GM19328 (cell line): Measurements from ENCODE around the gene TCEA3.

Experiments used
- ATAC-seq: cut with Tn5 transposase; IDR thresholded peaks from one replicate; pipeline ENCODE4 v1.9.1; 2021; ENCODE audit warnings: mild to moderate bottlenecking, moderate library complexity; ENCODE audit not compliant: unreplicated experiment

Gene TCEA3

GRCh38 chr1:23341931-23342692 is 82.4 kb downstream of the TCEA3 start:
- no peak for ATAC-seq

- no peak for ATAC-seq
Measured at GRCh38 chr1:23339632-23340031, 84.9 kb downstream of the TCEA3 start.

DNA sequence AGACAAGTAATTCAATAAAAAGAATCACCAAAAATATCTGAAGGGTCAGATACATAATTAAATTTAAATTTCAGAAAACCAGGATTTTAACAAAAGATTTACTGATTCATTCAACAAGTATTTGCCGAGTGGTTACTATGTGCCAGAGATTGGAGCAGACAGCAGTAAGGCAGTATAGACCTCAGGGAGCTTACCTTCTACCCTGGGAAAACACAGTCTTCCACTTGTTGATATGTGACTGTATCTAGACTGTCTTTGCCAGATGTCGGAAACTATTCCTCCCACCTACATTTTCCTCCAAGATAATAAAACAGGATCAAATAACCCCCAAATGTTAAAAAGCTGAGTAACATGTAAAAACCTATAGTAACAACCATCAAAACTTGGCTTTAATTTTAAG is 86.7 kb downstream of the TCEA3 start:
- no peak for ATAC-seq

- ATAC-seq, result no peak
Measured at GRCh38 chr1:23331713-23332112, 92.8 kb downstream of the TCEA3 start.
